Mesenchymal stem cell (in vitro differentiated cells and primary cell): ENCODE results near the gene DPP10.

Source experiments
- DNase-seq: peaks from one replicate; pipeline ENCODE4 v3.0.0-alpha.2; 2013
- H2AFZ ChIP-seq: one replicate; pipeline ENCODE4 v1.6.1; 2013; ENCODE audit warnings: low read depth, mild to moderate bottlenecking, control low read depth, inconsistent platforms, low read length, moderate library complexity
- H2AK5ac ChIP-seq: 2 replicates; pipeline ENCODE4 v1.6.1; 2013; ENCODE audit warnings: low read length, moderate library complexity, mild to moderate bottlenecking, inconsistent platforms; ENCODE audit not compliant: severe bottlenecking
- H2BK120ac ChIP-seq: one replicate; pipeline ENCODE4 v1.6.1; 2013; ENCODE audit warnings: low read depth, mild to moderate bottlenecking, inconsistent platforms, low read length, moderate library complexity
- H2BK12ac ChIP-seq, 2 experiments: one replicate each; pipeline ENCODE4 v1.6.1; 2013; ENCODE audit warnings: inconsistent platforms in 2 of 2, low read length in 2 of 2, mild to moderate bottlenecking in 2 of 2, moderate library complexity in 2 of 2, control low read depth in 1 of 2
- H2BK15ac ChIP-seq: one replicate; pipeline ENCODE4 v1.6.1; 2013; ENCODE audit warnings: mild to moderate bottlenecking, low read depth, inconsistent platforms; ENCODE audit not compliant: poor library complexity, severe bottlenecking
- H2BK5ac ChIP-seq: 2 replicates; pipeline ENCODE4 v1.6.1; 2013; ENCODE audit warnings: low read depth, mild to moderate bottlenecking, low read length, control low read depth, inconsistent platforms; ENCODE audit not compliant: poor library complexity, severe bottlenecking
- H3K14ac ChIP-seq, 2 experiments: one replicate each; pipeline ENCODE4 v1.6.1; 2013; ENCODE audit warnings: inconsistent platforms in 2 of 2, low read length in 2 of 2, control low read depth in 1 of 2, mild to moderate bottlenecking in 1 of 2, moderate library complexity in 1 of 2
- H3K18ac ChIP-seq, 2 experiments: one replicate each; pipeline ENCODE4 v1.6.1; 2013; ENCODE audit warnings: inconsistent platforms in 2 of 2, low read length in 2 of 2, control low read depth in 1 of 2, low read depth in 1 of 2, mild to moderate bottlenecking in 1 of 2
- H3K23ac ChIP-seq, 2 experiments: one replicate each; pipeline ENCODE4 v1.6.1; 2013; ENCODE audit warnings: inconsistent platforms in 2 of 2, low read length in 2 of 2, mild to moderate bottlenecking in 2 of 2, moderate library complexity in 2 of 2, control low read depth in 1 of 2
- H3K27ac ChIP-seq: 2 replicates; pipeline ENCODE4 v1.5.1; 2013; ENCODE audit warnings: mild to moderate bottlenecking, moderate library complexity, low read length, control low read depth, inconsistent platforms; ENCODE audit not compliant: poor library complexity, severe bottlenecking
- H3K27me3 ChIP-seq, 2 experiments: 2 replicates each; pipeline versions ENCODE4 v1.6.1 to v1.7.0; 2013; ENCODE audit warnings: low read length in 2 of 2, mild to moderate bottlenecking in 2 of 2, moderate library complexity in 2 of 2, control low read depth in 1 of 2, inconsistent platforms in 1 of 2; ENCODE audit not compliant: control insufficient read depth in 1 of 2, insufficient read depth in 1 of 2
- H3K36me3 ChIP-seq, 2 experiments: 2 replicates each; pipeline versions ENCODE4 v1.6.1 to v1.7.0; 2013; ENCODE audit warnings: low read length in 2 of 2, control low read depth in 1 of 2, inconsistent platforms in 1 of 2, low read depth in 1 of 2, mild to moderate bottlenecking in 1 of 2; ENCODE audit not compliant: insufficient read depth in 2 of 2, control insufficient read depth in 1 of 2
- H3K4ac ChIP-seq, 2 experiments: one replicate each; pipeline ENCODE4 v1.6.1; 2013; ENCODE audit warnings: inconsistent platforms in 2 of 2, low read length in 2 of 2, mild to moderate bottlenecking in 2 of 2, moderate library complexity in 2 of 2, control low read depth in 1 of 2, low read depth in 1 of 2
- H3K4me1 ChIP-seq: 2 replicates; pipeline ENCODE4 v1.6.1; 2013; ENCODE audit warnings: low read depth, low read length, control low read depth; ENCODE audit not compliant: control insufficient read depth, insufficient read depth
- H3K4me2 ChIP-seq: 2 replicates; pipeline ENCODE4 v1.6.1; 2013; ENCODE audit warnings: low read length, mild to moderate bottlenecking, inconsistent platforms; ENCODE audit not compliant: poor library complexity, severe bottlenecking
- H3K4me3 ChIP-seq, 2 experiments: 2 replicates each; pipeline versions ENCODE4 v1.5.1 to v1.7.0; 2013; ENCODE audit warnings: low read length in 2 of 2, mild to moderate bottlenecking in 2 of 2, control low read depth in 1 of 2, low read depth in 1 of 2; ENCODE audit not compliant: insufficient read depth in 1 of 2
- H3K79me1 ChIP-seq: replicated peaks from 2 replicates; pipeline ENCODE4 v1.6.1; 2013; ENCODE audit warnings: mild to moderate bottlenecking, control low read depth, low read length, inconsistent platforms; ENCODE audit not compliant: poor library complexity, severe bottlenecking
- H3K9ac ChIP-seq: 2 replicates; pipeline ENCODE4 v1.7.0; 2013; ENCODE audit warnings: mild to moderate bottlenecking, low read length, moderate library complexity
- H3K9me3 ChIP-seq: 2 replicates; pipeline ENCODE4 v1.7.0; 2013; ENCODE audit warnings: mild to moderate bottlenecking, low read length; ENCODE audit not compliant: control insufficient read depth
- H4K8ac ChIP-seq: one replicate; pipeline ENCODE4 v1.6.1; 2013; ENCODE audit warnings: inconsistent platforms, mild to moderate bottlenecking, low read length, moderate library complexity
- H4K91ac ChIP-seq: one replicate; pipeline ENCODE4 v1.6.1; 2013; ENCODE audit warnings: mild to moderate bottlenecking, low read length, inconsistent platforms
- WGBS: methylation state at CpG from one replicate; pipeline ENCODE4 v1.1.7; 2013; ENCODE audit warnings: mixed read lengths; 5-methylcytosine and 5-hydroxymethylcytosine counted together

DPP10 gene

GRCh38 chr2:115234186-115234585 is 791.7 kb downstream of the DPP10 start:
- no peak overlapping the region for H4K8ac ChIP-seq
- H3K4me1 ChIP-seq = no peaks in the 10 kb centered on the region
- no peak overlapping the region for H3K4me3 ChIP-seq
- no peak overlapping the region for H3K4ac ChIP-seq
- no peaks in the 10 kb centered on the region for H3K79me1 ChIP-seq
- H2BK12ac ChIP-seq = no peak overlapping the region
- H3K27ac ChIP-seq = no peak overlapping the region
- H3K23ac ChIP-seq = no peak overlapping the region
- H3K18ac ChIP-seq = no peak overlapping the region
- no peak overlapping the region for H2BK5ac ChIP-seq
- H3K27me3 ChIP-seq = no peaks in the 10 kb centered on the region
- H3K9me3 ChIP-seq = no peaks in the 10 kb centered on the region
- no peak for DNase-seq
- H2BK120ac ChIP-seq = no peak overlapping the region
- no peak overlapping the region for H3K14ac ChIP-seq
- 89% methylated on average over 3 of the region's 4 CpGs for WGBS
- H4K91ac ChIP-seq = no peak overlapping the region
- no peak overlapping the region for H2BK15ac ChIP-seq
- H3K4me2 ChIP-seq = no peak overlapping the region
- H3K36me3 ChIP-seq = no peaks in the 10 kb centered on the region
- H3K9ac ChIP-seq = no peak overlapping the region
- no peak overlapping the region for H2AK5ac ChIP-seq
- H2AFZ ChIP-seq = no peak overlapping the region

GRCh38 chr2:115234737-115235136 is 792.3 kb downstream of the DPP10 start:
- no peak overlapping the region for H4K91ac ChIP-seq
- no peak overlapping the region for H3K18ac ChIP-seq
- no peak for DNase-seq
- H3K23ac ChIP-seq = no peak overlapping the region
- no peaks in the 10 kb centered on the region for H3K36me3 ChIP-seq
- WGBS = 81% methylated on average over 3 of the region's 4 CpGs
- H3K4me1 ChIP-seq = no peaks in the 10 kb centered on the region
- H2BK120ac ChIP-seq = no peak overlapping the region
- no peak overlapping the region for H2BK5ac ChIP-seq
- H2BK15ac ChIP-seq = no peak overlapping the region
- no peak overlapping the region for H2AK5ac ChIP-seq
- H3K9ac ChIP-seq = no peak overlapping the region
- H3K14ac ChIP-seq = no peak overlapping the region
- H3K9me3 ChIP-seq = no peaks in the 10 kb centered on the region
- H3K27ac ChIP-seq = no peak overlapping the region
- no peak overlapping the region for H3K4ac ChIP-seq
- no peak overlapping the region for H2AFZ ChIP-seq
- no peak overlapping the region for H2BK12ac ChIP-seq
- no peak overlapping the region for H3K4me2 ChIP-seq
- H3K79me1 ChIP-seq = no peaks in the 10 kb centered on the region
- no peak overlapping the region for H4K8ac ChIP-seq
- no peaks in the 10 kb centered on the region for H3K27me3 ChIP-seq
- no peak overlapping the region for H3K4me3 ChIP-seq

GRCh38 chr2:115248066-115248465 is 805.6 kb downstream of the DPP10 start:
- no peak overlapping the region for H3K4me2 ChIP-seq
- WGBS = no CpG with 5 or more reads among the region's 1 CpG
- H3K4ac ChIP-seq = no peak overlapping the region
- no peaks in the 10 kb centered on the region for H3K79me1 ChIP-seq
- no peak overlapping the region for H2BK12ac ChIP-seq
- no peak overlapping the region for H2AFZ ChIP-seq
- no peak overlapping the region for H2BK15ac ChIP-seq
- no peak overlapping the region for H3K4me3 ChIP-seq
- no peak overlapping the region for H3K9ac ChIP-seq
- no peak overlapping the region for H2AK5ac ChIP-seq
- H3K27ac ChIP-seq = no peak overlapping the region
- H2BK120ac ChIP-seq = no peak overlapping the region
- DNase-seq = no peak
- no peak overlapping the region for H2BK5ac ChIP-seq
- no peaks in the 10 kb centered on the region for H3K9me3 ChIP-seq
- no peaks in the 10 kb centered on the region for H3K4me1 ChIP-seq
- H4K91ac ChIP-seq = no peak overlapping the region
- no peak overlapping the region for H3K23ac ChIP-seq
- H3K18ac ChIP-seq = no peak overlapping the region
- H3K14ac ChIP-seq = no peak overlapping the region
- no peak overlapping the region for H4K8ac ChIP-seq
- H3K27me3 ChIP-seq = no peaks in the 10 kb centered on the region
- no peaks in the 10 kb centered on the region for H3K36me3 ChIP-seq

GRCh38 chr2:115277366-115277765 is 834.9 kb downstream of the DPP10 start:
- Histone ChIP-seq H4K8ac (no peak overlapping the region), H3K9ac (no peak overlapping the region), H4K91ac (no peak overlapping the region), H3K9me3 (no peaks in the 10 kb centered on the region), H3K27ac (no peak overlapping the region), H3K27me3 (no peaks in the 10 kb centered on the region), H2AK5ac (no peak overlapping the region), H2BK12ac (no peak overlapping the region), H2BK5ac (no peak overlapping the region), H2AFZ (no peak overlapping the region), H3K4ac (no peak overlapping the region), H3K79me1 (no peaks in the 10 kb centered on the region), H2BK15ac (no peak overlapping the region), H3K36me3 (no peaks in the 10 kb centered on the region), H2BK120ac (no peak overlapping the region), H3K4me3 (no peak overlapping the region), H3K18ac (no peak overlapping the region), H3K14ac (no peak overlapping the region), H3K4me1 (no peaks in the 10 kb centered on the region), H3K23ac (no peak overlapping the region), H3K4me2 (no peak overlapping the region)
- WGBS = no CpG with 5 or more reads among the region's 1 CpG
- no peak for DNase-seq
